Body of pancreas (tissue), 4 donors: ENCODE data around the gene TJP1. TPM values are rescaled to one million over a fixed set of nuclear protein-coding genes. Genes with fewer than 3 reads are reported as not detected.
"Not testable (repeated sequence)": the region's sequence is repeated elsewhere in the genome, so short reads cannot be mapped to it uniquely, and the experiment has no call there.

Experiments used
- ATAC-seq: fragments of 150-250 bp; one replicate; pipeline ENCODE4 v1.9.1; 2016
- DNase-seq, 4 donors: peaks; one replicate each; pipeline ENCODE4 v3.0.0-alpha.2; 2019
- H3K27ac ChIP-seq, 4 donors: fragments of 200-600 bp; sonication (generic); 1 replicate in 3 of 4; 2 replicates in 1 of 4; pipeline versions ENCODE4 v1.5.1 to v1.6.1; 2016 to 2019; ENCODE audit warnings: mild to moderate bottlenecking in 1 of 4, mixed read lengths in 1 of 4, moderate library complexity in 1 of 4
- H3K27me3 ChIP-seq, 2 donors: fragments of 200-600 bp; sonication (generic); one replicate each; pipeline ENCODE4 v1.6.0; 2016; ENCODE audit warnings: mild to moderate bottlenecking in 1 of 2
- H3K36me3 ChIP-seq, 2 donors: fragments of 200-600 bp; sonication (generic); replicated peaks in 1 of 2; 2 replicates each; pipeline ENCODE4 v1.5.1; 2016; ENCODE audit warnings: low read depth in 2 of 2; ENCODE audit not compliant: insufficient read depth in 1 of 2
- H3K4me1 ChIP-seq: fragments of 200-600 bp; sonication (generic); one replicate; pipeline ENCODE4 v1.6.0; 2016
- H3K4me3 ChIP-seq, 2 donors: fragments of 200-600 bp; sonication (generic); 1 replicate in 1 of 2; 2 replicates in 1 of 2; pipeline ENCODE4 v1.5.1; 2016 to 2019
- H3K9me3 ChIP-seq, 3 donors: fragments of 200-600 bp; sonication (generic); 1 replicate in 2 of 3; 2 replicates in 1 of 3; pipeline ENCODE4 v1.5.1; 2016
- POLR2A ChIP-seq, 3 donors: fragments of 450-650 bp; IDR thresholded peaks; one replicate each; pipeline ENCODE4 v1.6.1; 2016; ENCODE audit warnings: antibody characterized with exemption in 3 of 3, mild to moderate bottlenecking in 2 of 3
- WGBS, 2 donors: methylation state at CpG; one replicate each; pipeline ENCODE4 v1.1.5; 2017; 5-methylcytosine and 5-hydroxymethylcytosine counted together
- intact Hi-C: fragments of 100-400 bp; cut with DNase I; formaldehyde crosslinking; loops from one replicate; pipeline ENCODE4 v1.15.1; 2023
- total RNA-seq, 2 donors: library from RNA; depleted of rRNA; stranded (reverse); fragments of >200 nt; gene quantifications; one replicate each; pipeline ENCODE4 v1.1.0, GENCODE V29; 2016
- TF ChIP-seq, protein P1 (sequence below), 7 experiments: fragments of 450-650 bp in 4 of 7; fragments of 200-600 bp in 3 of 7; sonication (generic) in 3 of 7; IDR thresholded peaks; one replicate each; pipeline ENCODE4 v1.5.1; 2016 to 2019; ENCODE audit warnings: antibody characterized with exemption in 7 of 7

Gene TJP1
- total RNA-seq, 2 donors from 2014 or later: 68.7 to 70.9 TPM

DNA sequence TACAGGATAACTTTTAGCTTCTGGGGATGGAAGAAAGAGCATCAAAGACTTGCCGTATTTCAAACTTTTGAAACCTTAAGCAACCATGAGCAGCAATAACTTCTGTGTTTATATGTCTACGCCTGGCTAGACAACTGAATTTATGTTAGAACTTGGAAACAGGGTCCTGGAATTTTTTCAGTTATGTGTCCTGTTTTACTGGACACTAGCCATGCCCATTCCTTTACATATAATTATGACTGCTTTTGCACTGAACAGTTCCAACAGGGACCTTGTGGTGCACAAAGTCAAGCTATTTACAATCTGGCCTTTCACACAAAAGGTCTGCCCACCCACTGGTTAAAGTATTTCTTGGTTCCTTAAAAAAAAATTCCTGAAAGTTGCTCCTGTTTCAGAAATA lies 37.1 kb downstream of the TJP1 start:
- no peak overlapping the region for H3K4me3 ChIP-seq
- DNase-seq (no peak), ATAC-seq (no peak)
- TF ChIP-seq, protein P1, sequence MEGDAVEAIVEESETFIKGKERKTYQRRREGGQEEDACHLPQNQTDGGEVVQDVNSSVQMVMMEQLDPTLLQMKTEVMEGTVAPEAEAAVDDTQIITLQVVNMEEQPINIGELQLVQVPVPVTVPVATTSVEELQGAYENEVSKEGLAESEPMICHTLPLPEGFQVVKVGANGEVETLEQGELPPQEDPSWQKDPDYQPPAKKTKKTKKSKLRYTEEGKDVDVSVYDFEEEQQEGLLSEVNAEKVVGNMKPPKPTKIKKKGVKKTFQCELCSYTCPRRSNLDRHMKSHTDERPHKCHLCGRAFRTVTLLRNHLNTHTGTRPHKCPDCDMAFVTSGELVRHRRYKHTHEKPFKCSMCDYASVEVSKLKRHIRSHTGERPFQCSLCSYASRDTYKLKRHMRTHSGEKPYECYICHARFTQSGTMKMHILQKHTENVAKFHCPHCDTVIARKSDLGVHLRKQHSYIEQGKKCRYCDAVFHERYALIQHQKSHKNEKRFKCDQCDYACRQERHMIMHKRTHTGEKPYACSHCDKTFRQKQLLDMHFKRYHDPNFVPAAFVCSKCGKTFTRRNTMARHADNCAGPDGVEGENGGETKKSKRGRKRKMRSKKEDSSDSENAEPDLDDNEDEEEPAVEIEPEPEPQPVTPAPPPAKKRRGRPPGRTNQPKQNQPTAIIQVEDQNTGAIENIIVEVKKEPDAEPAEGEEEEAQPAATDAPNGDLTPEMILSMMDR (IDR thresholded peaks at IDR 0.05): no peak
- TF ChIP-seq POLR2A (IDR thresholded peaks at IDR 0.05): no peak
- H3K27ac ChIP-seq: no peak overlapping the region
- no peaks in the 10 kb centered on the region for H3K9me3 ChIP-seq
- WGBS, 2 donors: 88 to 95% methylated on average over 2 of the region's 2 CpGs
- H3K36me3 ChIP-seq: no peaks in the 10 kb centered on the region
- no peaks in the 10 kb centered on the region for H3K27me3 ChIP-seq
- intact Hi-C loops: no loop called here
- H3K4me1 ChIP-seq: no peaks in the 10 kb centered on the region

DNA sequence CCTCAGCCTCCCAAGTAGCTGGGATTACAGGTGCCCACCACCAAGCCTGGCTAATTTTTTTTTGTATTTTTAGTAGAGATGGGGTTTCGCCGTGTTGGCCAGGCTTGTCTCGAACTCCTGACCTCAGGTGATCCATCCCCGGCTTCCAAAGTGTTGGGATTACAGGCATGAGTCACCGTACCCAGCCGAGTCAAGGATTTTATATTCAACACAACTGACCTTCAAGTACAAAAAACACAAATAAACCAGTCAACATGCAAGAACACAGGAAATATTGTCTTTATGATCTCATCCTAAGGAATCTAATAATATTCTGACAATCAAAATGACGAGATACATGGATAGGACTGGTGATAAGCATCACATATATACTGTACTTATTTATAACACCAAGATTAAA lies 37.9 kb downstream of the TJP1 start:
- Histone ChIP-seq H3K9me3 (no peaks in the 10 kb centered on the region), H3K4me3 (no peak overlapping the region), H3K27me3 (no peaks in the 10 kb centered on the region), H3K4me1 (no peaks in the 10 kb centered on the region), H3K36me3 (no peaks in the 10 kb centered on the region), H3K27ac (no peak overlapping the region)
- ATAC-seq: no peak
- intact Hi-C loops: no loop called here
- DNase-seq: no peak
- 84 to 88% methylated on average over 7 of the region's 7 CpGs for WGBS, 2 donors
- TF ChIP-seq, protein P1 (IDR thresholded peaks at IDR 0.05): no peak
- TF ChIP-seq POLR2A (IDR thresholded peaks at IDR 0.05): no peak

DNA sequence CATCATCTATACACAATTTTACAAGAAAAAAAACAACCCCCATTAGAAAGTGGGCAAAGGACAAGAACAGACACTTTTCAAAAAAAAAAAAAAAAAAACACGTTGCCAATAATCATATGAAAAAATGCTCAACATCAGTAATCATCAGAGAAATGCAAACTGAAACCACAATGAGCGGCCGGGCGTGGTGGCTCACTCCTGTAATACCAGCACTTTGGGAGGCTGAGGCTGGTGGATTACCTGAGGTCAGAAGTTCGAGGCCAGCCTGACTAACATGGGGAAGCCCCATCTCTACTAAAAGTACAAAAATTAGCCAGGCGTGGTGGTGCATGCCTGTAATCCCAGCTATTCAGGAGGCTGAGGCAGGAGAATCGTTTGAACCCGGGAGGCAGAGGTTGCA lies 39.5 kb downstream of the TJP1 start:
- H3K4me3 ChIP-seq, H3K27ac ChIP-seq, DNase-seq, H3K36me3 ChIP-seq, H3K9me3 ChIP-seq, H3K27me3 ChIP-seq, intact Hi-C loops, ATAC-seq, H3K4me1 ChIP-seq: not testable (repeated sequence)
- 72 to 81% methylated on average over 8 of the region's 8 CpGs for WGBS, 2 donors

DNA sequence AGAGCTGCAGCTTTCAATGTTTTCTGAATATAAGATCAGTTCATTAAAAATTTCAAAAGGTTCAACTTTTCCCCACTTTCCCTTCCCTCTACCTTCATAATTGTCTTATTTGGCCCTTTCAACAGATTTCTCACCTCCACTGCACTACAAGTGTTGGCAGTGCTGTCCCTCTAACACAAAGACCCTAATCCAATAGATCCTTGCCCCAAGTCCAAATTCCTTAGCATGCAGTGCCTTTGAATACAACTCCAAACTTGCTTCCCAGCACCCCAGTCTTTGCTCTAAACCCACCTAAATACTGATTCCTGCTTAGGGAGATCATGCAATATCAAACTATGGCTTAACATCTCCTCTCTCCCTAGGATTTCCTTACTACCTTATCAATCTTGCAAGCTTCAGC lies 43.9 kb downstream of the TJP1 start:
- Histone ChIP-seq H3K27ac (no peak overlapping the region), H3K36me3 (no peaks in the 10 kb centered on the region), H3K27me3 (no peaks in the 10 kb centered on the region), H3K4me1 (no peaks in the 10 kb centered on the region), H3K4me3 (no peak overlapping the region), H3K9me3 (no peaks in the 10 kb centered on the region)
- no peak for ATAC-seq
- DNase-seq: no peak
- no peak for TF ChIP-seq POLR2A (IDR thresholded peaks at IDR 0.05)
- TF ChIP-seq, protein P1 (IDR thresholded peaks at IDR 0.05): no peak
- intact Hi-C loops: no loop called here

DNA sequence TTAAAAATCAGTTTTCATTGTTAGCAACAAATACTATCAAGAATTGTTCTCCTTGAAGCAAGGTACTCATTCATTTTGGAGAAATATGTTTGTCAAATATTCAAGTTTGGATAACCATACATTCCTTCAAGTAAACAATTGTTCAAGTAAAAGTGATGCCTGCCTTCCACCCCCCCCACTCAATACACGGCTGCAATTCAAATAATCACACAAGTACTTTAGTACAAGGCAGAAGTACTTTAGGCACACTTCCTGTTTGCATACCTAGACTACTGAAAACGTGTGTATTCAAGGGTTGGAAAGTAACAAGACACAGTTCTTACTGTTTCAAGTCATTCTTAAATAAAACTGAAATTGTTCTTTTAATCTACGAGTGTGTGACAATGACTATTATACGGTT lies 45.4 kb downstream of the TJP1 start:
- Histone ChIP-seq H3K4me1 (no peaks in the 10 kb centered on the region), H3K27ac (no peak overlapping the region), H3K4me3 (no peak overlapping the region), H3K9me3 (no peaks in the 10 kb centered on the region), H3K27me3 (no peaks in the 10 kb centered on the region), H3K36me3 (no peaks in the 10 kb centered on the region)
- TF ChIP-seq, protein P1 (IDR thresholded peaks at IDR 0.05): no peak
- no peak for TF ChIP-seq POLR2A (IDR thresholded peaks at IDR 0.05)
- intact Hi-C loops: no loop called here
- ATAC-seq (no peak), DNase-seq (no peak)
- WGBS, 2 donors: 53 to 59% methylated on average over 4 of the region's 4 CpGs
